HepG2 (cell line): Measurements from ENCODE around the gene SLC25A19. TPM values are rescaled to one million over a fixed set of nuclear protein-coding genes. Genes with fewer than 3 reads are reported as not detected.
A peak's percentile ranks its signal among the peaks of the same experiment; 100 is the strongest.

Source experiments
- BRCA1 ChIP-seq: sonication (generic); formaldehyde crosslinking; IDR thresholded peaks from 2 replicates; pipeline ENCODE4 v1.4.0; 2020; ENCODE audit warnings: missing genetic modification reagents
- GABPB1 ChIP-seq: IDR thresholded peaks from 2 replicates; pipeline ENCODE4 v1.6.1; 2016; ENCODE audit warnings: mild to moderate bottlenecking, missing genetic modification reagents, moderate library complexity, missing compliant biosample characterization
- HNRNPH1 ChIP-seq: fragments of 200-400 bp; formaldehyde crosslinking; optimal IDR thresholded peaks from 2 replicates; pipeline ENCODE3; 2017; ENCODE audit warnings: mild to moderate bottlenecking, low read depth, low read length
- HNRNPK ChIP-seq: fragments of 200-400 bp; formaldehyde crosslinking; IDR thresholded peaks from 2 replicates; pipeline ENCODE4 v1.6.1; 2018; ENCODE audit warnings: low read length, low read depth, moderate library complexity, mild to moderate bottlenecking; ENCODE audit not compliant: poor library complexity, severe bottlenecking
- HOXA5 ChIP-seq: sonication (generic); formaldehyde crosslinking; IDR thresholded peaks from 2 replicates; pipeline ENCODE4 v1.4.0; 2020; ENCODE audit warnings: missing genetic modification reagents
- KLF12 ChIP-seq: sonication (generic); formaldehyde crosslinking; IDR thresholded peaks from 2 replicates; pipeline ENCODE4 v1.4.0; 2020; ENCODE audit warnings: missing genetic modification reagents, borderline replicate concordance
- MAFK ChIP-seq, 2 experiments: IDR thresholded peaks in 1 of 2; conservative IDR thresholded peaks in 1 of 2; 2 replicates each; pipeline ENCODE4 v1.6.1; 2011; ENCODE audit warnings: improper control_type of control experiment in 2 of 2, low read length in 2 of 2
- RAD21 ChIP-seq: fragments of 450-650 bp; formaldehyde crosslinking; IDR thresholded peaks from 2 replicates; pipeline ENCODE4 v1.5.0; 2020; ENCODE audit warnings: mild to moderate bottlenecking
- SALL2 ChIP-seq: sonication (generic); formaldehyde crosslinking; IDR thresholded peaks from 2 replicates; pipeline ENCODE4 v1.8.1; 2023; ENCODE audit warnings: mild to moderate bottlenecking, missing genetic modification reagents, inconsistent platforms
- SAP130 ChIP-seq: IDR thresholded peaks from 2 replicates; pipeline ENCODE4 v1.6.1; 2016; ENCODE audit warnings: low read depth
- SCMH1 ChIP-seq: sonication (generic); formaldehyde crosslinking; IDR thresholded peaks from 2 replicates; pipeline ENCODE4 v1.9.0; 2021; ENCODE audit warnings: missing genetic modification reagents, mild to moderate bottlenecking, borderline replicate concordance
- TCF7L2 ChIP-seq: IDR thresholded peaks from 2 replicates; pipeline ENCODE4 v1.6.1; 2011; ENCODE audit warnings: mild to moderate bottlenecking, low read depth, low read length, moderate library complexity
- TEAD3 ChIP-seq: optimal IDR thresholded peaks from 2 replicates; pipeline ENCODE3; 2016; ENCODE audit warnings: borderline replicate concordance
- ZBTB46 ChIP-seq: sonication (generic); formaldehyde crosslinking; IDR thresholded peaks from 2 replicates; pipeline ENCODE4 v1.4.0; 2020; ENCODE audit warnings: mild to moderate bottlenecking, missing genetic modification reagents, borderline replicate concordance
- ZFP1 ChIP-seq: IDR thresholded peaks from 2 replicates; pipeline ENCODE4 v1.6.1; 2016
- ZNF607 ChIP-seq: sonication (generic); formaldehyde crosslinking; IDR thresholded peaks from 2 replicates; pipeline ENCODE4 v1.5.1; 2020; ENCODE audit warnings: missing genetic modification reagents, mild to moderate bottlenecking, borderline replicate concordance
- ZNF652 ChIP-seq: IDR thresholded peaks from 2 replicates; pipeline ENCODE4 v1.6.1; 2016; ENCODE audit warnings: low read depth, borderline replicate concordance
- polyA plus RNA-seq, 8 experiments: library from polyadenylated mRNA; depleted of rRNA in 3 of 8; stranded (reverse) in 7 of 8; unstranded in 1 of 8; fragments of >200 nt; fragmentation: Illumina TruSeq in 4 of 8; extraction: Trizol in 4 of 8; gene quantifications; 2 replicates each; pipeline versions ENCODE4 v1.2.1 to v1.2.3, GENCODE V29; 2011 to 2016; ENCODE audit warnings: low read depth in 4 of 8, missing spikeins in 1 of 8, mixed read lengths in 1 of 8; ENCODE audit not compliant: insufficient read depth in 1 of 8
- total RNA-seq, 5 experiments: library from RNA; depleted of rRNA; stranded (reverse); fragments of >200 nt; fragmentation: Illumina TruSeq; extraction: Trizol; gene quantifications; 2 replicates each; pipeline ENCODE4 v1.2.3, GENCODE V29; 2016; ENCODE audit warnings: low read depth in 1 of 5
- TF ChIP-seq, protein P1 (sequence below): sonication (generic); formaldehyde crosslinking; conservative IDR thresholded peaks from 2 replicates; pipeline ENCODE4 v1.4.0; 2020; ENCODE audit warnings: missing genetic modification reagents
- TF ChIP-seq, protein P2 (sequence below): sonication (generic); formaldehyde crosslinking; IDR thresholded peaks from 2 replicates; pipeline ENCODE4 v1.4.0; 2020; ENCODE audit warnings: missing genetic modification reagents, borderline replicate concordance
- TF ChIP-seq, protein P3 (sequence below): sonication (generic); formaldehyde crosslinking; IDR thresholded peaks from 2 replicates; pipeline ENCODE4 v1.5.0; 2020; ENCODE audit warnings: mild to moderate bottlenecking, missing genetic modification reagents, moderate library complexity
- TF ChIP-seq, protein P4 (sequence below): sonication (generic); formaldehyde crosslinking; IDR thresholded peaks from 2 replicates; pipeline ENCODE4 v1.4.0; 2020; ENCODE audit warnings: mild to moderate bottlenecking, missing genetic modification reagents
- TF ChIP-seq, protein P5 (sequence below): fragments of 450-650 bp; IDR thresholded peaks from 2 replicates; pipeline ENCODE4 v1.6.1; 2016

SLC25A19 gene
- total and polyA plus RNA-seq, 2 of the 13 experiments (the other 11 are each of a cell fraction or from before 2014, with no cell fraction given), result 24.4 to 41.4 TPM

- TF ChIP-seq, protein P1, sequence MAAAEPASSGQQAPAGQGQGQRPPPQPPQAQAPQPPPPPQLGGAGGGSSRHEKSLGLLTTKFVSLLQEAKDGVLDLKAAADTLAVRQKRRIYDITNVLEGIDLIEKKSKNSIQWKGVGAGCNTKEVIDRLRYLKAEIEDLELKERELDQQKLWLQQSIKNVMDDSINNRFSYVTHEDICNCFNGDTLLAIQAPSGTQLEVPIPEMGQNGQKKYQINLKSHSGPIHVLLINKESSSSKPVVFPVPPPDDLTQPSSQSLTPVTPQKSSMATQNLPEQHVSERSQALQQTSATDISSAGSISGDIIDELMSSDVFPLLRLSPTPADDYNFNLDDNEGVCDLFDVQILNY (CRISPR knock-in tag), result no peak
- TF ChIP-seq SCMH1 (CRISPR knock-in tag), result no peak
- no peak for TF ChIP-seq ZFP1 (CRISPR knock-in tag)
- peak; percentile 39 for TF ChIP-seq TEAD3 (CRISPR knock-in tag)
- TF ChIP-seq ZBTB46 (CRISPR knock-in tag), result no peak
- TF ChIP-seq, protein P2, sequence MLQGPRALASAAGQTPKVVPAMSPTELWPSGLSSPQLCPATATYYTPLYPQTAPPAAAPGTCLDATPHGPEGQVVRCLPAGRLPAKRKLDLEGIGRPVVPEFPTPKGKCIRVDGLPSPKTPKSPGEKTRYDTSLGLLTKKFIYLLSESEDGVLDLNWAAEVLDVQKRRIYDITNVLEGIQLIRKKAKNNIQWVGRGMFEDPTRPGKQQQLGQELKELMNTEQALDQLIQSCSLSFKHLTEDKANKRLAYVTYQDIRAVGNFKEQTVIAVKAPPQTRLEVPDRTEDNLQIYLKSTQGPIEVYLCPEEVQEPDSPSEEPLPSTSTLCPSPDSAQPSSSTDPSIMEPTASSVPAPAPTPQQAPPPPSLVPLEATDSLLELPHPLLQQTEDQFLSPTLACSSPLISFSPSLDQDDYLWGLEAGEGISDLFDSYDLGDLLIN (CRISPR knock-in tag), result no peak
- TF ChIP-seq HOXA5 (CRISPR knock-in tag), result no peak
- TF ChIP-seq GABPB1 (CRISPR knock-in tag), result no peak
- peak; percentile 54 for TF ChIP-seq RAD21 (CRISPR knock-in tag)
- no peak for TF ChIP-seq SALL2 (CRISPR knock-in tag)
- TF ChIP-seq BRCA1 (CRISPR knock-in tag), result no peak
- no peak for TF ChIP-seq HNRNPH1
- TF ChIP-seq SAP130 (CRISPR knock-in tag), result 0 out of 2 replicates have a peak, but pooled peaks have one; percentile 19
- TF ChIP-seq ZNF607, result no peak
- TF ChIP-seq TCF7L2, result no peak
- no peak for TF ChIP-seq ZNF652 (CRISPR knock-in tag)
- no peak for TF ChIP-seq KLF12 (CRISPR knock-in tag)
- TF ChIP-seq, protein P3, sequence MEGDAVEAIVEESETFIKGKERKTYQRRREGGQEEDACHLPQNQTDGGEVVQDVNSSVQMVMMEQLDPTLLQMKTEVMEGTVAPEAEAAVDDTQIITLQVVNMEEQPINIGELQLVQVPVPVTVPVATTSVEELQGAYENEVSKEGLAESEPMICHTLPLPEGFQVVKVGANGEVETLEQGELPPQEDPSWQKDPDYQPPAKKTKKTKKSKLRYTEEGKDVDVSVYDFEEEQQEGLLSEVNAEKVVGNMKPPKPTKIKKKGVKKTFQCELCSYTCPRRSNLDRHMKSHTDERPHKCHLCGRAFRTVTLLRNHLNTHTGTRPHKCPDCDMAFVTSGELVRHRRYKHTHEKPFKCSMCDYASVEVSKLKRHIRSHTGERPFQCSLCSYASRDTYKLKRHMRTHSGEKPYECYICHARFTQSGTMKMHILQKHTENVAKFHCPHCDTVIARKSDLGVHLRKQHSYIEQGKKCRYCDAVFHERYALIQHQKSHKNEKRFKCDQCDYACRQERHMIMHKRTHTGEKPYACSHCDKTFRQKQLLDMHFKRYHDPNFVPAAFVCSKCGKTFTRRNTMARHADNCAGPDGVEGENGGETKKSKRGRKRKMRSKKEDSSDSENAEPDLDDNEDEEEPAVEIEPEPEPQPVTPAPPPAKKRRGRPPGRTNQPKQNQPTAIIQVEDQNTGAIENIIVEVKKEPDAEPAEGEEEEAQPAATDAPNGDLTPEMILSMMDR (CRISPR knock-in tag), result peak; percentile 97
- no peak for TF ChIP-seq HNRNPK
- TF ChIP-seq MAFK (conservative IDR thresholded peaks at IDR 0.05 in 1 of 2, IDR thresholded peaks at IDR 0.05 in 1 of 2; ENCODE audit: low read length in 2 of 2), result no peak
- TF ChIP-seq, protein P4, sequence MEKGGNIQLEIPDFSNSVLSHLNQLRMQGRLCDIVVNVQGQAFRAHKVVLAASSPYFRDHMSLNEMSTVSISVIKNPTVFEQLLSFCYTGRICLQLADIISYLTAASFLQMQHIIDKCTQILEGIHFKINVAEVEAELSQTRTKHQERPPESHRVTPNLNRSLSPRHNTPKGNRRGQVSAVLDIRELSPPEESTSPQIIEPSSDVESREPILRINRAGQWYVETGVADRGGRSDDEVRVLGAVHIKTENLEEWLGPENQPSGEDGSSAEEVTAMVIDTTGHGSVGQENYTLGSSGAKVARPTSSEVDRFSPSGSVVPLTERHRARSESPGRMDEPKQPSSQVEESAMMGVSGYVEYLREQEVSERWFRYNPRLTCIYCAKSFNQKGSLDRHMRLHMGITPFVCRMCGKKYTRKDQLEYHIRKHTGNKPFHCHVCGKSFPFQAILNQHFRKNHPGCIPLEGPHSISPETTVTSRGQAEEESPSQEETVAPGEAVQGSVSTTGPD (CRISPR knock-in tag), result no peak
- TF ChIP-seq, protein P5, sequence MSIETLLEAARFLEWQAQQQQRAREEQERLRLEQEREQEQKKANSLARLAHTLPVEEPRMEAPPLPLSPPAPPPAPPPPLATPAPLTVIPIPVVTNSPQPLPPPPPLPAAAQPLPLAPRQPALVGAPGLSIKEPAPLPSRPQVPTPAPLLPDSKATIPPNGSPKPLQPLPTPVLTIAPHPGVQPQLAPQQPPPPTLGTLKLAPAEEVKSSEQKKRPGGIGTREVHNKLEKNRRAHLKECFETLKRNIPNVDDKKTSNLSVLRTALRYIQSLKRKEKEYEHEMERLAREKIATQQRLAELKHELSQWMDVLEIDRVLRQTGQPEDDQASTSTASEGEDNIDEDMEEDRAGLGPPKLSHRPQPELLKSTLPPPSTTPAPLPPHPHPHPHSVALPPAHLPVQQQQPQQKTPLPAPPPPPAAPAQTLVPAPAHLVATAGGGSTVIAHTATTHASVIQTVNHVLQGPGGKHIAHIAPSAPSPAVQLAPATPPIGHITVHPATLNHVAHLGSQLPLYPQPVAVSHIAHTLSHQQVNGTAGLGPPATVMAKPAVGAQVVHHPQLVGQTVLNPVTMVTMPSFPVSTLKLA, result no peak
Measured at GRCh38 chr17:75238684-75239191, 50.5 kb downstream of the SLC25A19 start (continued).
